Lower leg skin (tissue), 3 donors: Measurements from ENCODE around the gene IL12B.

Source experiments
- CTCF ChIP-seq, 3 donors: fragments of 450-650 bp; IDR thresholded peaks; one replicate each; pipeline ENCODE4 v1.5.1; 2016; ENCODE audit warnings: antibody characterized with exemption in 3 of 3, mild to moderate bottlenecking in 3 of 3, moderate library complexity in 2 of 3
- POLR2A ChIP-seq, 2 donors: fragments of 450-650 bp; IDR thresholded peaks; one replicate each; pipeline ENCODE4 v1.6.1; 2016 to 2017; ENCODE audit warnings: antibody characterized with exemption in 2 of 2, mild to moderate bottlenecking in 1 of 2, moderate library complexity in 1 of 2

DNA sequence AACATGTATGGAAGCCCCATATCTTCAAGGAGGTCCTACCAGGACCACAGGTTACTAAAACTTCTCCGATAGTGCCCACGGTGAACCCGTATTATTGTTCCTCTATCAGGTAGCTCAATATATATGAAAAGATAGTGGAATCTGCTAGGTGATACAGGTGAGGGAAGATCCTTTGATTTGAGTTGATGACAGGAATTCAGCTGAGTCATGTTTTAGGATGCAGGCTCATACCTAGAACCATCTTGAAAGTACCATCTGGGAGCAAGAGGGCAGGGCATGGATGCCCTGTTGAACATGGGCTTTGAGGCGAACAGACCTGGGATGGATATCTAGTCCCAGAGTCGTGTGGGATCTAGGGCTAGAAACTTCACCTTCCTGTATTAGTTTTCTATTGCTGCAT, 35.4 kb downstream of the IL12B start:
- TF ChIP-seq CTCF (IDR thresholded peaks at IDR 0.05), result no peak
- no peak for TF ChIP-seq POLR2A (IDR thresholded peaks at IDR 0.05)
